WERI-Rb-1 (cell line): ENCODE measurements around the gene HILPDA.

Experiments used
- DNase-seq: peaks from one replicate; pipeline ENCODE4 v3.0.0-alpha.2; 2020
- H3K27ac ChIP-seq: fragments of 250-450 bp; sonication (Bioruptor Pico); 2 replicates; pipeline ENCODE4 v1.5.1; 2020; ENCODE audit warnings: mild to moderate bottlenecking, moderate library complexity
- H3K27me3 ChIP-seq: fragments of 250-450 bp; sonication (Bioruptor Pico); 2 replicates; pipeline ENCODE4 v1.5.1; 2021; ENCODE audit warnings: mild to moderate bottlenecking, low read depth, moderate library complexity; ENCODE audit not compliant: insufficient read depth, severe bottlenecking
- H3K36me3 ChIP-seq: fragments of 250-450 bp; sonication (Bioruptor Pico); 2 replicates; pipeline ENCODE4 v1.5.1; 2020; ENCODE audit warnings: mild to moderate bottlenecking, moderate library complexity
- H3K4me3 ChIP-seq: 2 replicates; pipeline ENCODE4 v1.5.1; 2011; ENCODE audit warnings: low read depth, mild to moderate bottlenecking, control low read depth, low read length
- H3K9me3 ChIP-seq: fragments of 250-450 bp; sonication (Bioruptor Pico); 2 replicates; pipeline ENCODE4 v1.5.1; 2021; ENCODE audit warnings: mild to moderate bottlenecking, moderate library complexity; ENCODE audit not compliant: severe bottlenecking
- TF ChIP-seq, protein P1 (sequence below): IDR thresholded peaks from 2 replicates; pipeline ENCODE4 v1.5.1; 2011; ENCODE audit warnings: low read depth, mild to moderate bottlenecking, control low read depth, inconsistent platforms, low read length

HILPDA gene, protein sequence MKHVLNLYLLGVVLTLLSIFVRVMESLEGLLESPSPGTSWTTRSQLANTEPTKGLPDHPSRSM

DNA sequence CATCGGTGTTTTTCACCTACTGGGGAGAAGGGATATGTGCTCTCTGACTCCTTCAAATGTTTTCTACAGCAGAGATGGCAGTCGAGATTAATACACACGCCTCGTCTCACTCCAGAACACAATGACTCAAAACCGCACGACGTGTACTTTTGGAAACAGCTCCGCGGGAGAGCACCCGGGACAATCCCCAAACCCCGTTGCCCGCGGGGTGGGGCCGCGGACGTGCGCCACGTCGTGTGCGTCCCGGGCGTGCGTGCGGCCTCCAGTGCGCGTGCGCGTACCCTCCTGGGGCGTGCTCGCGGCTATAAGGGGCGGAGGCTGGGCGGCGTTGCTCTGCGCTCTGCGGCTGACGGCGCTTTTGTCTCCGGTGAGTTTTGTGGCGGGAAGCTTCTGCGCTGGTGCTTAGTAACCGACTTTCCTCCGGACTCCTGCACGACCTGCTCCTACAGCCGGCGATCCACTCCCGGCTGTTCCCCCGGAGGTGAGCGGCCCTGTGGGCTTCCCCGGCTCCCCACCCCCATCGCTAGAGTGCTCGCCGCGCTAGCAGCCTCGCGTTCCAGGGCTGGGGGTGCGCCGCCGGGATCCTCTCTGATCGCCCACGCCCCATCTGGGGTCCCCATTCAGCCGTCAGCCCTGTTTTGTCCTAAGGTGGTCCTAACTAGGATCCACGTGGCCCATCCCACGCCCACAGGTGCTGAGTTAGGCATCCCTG lies at the start of gene HILPDA:
Gene HILPDA (plus strand): TSS at position 336 of the 712 bp plus-strand sequence. CDS start 1,391 bp downstream, outside the sequence.
- DNase-seq = peak; percentile 92
- Histone ChIP-seq H3K4me3 (peak within 1 kb of the TSS; percentile 99), H3K27me3 (no peaks in the 10 kb centered on the region), H3K9me3 (no peaks in the 10 kb centered on the region), H3K27ac (peak within 1 kb of the TSS; percentile 95), H3K36me3 (peaks cover 27% of the 10 kb centered on the region)
- TF ChIP-seq, protein P1, sequence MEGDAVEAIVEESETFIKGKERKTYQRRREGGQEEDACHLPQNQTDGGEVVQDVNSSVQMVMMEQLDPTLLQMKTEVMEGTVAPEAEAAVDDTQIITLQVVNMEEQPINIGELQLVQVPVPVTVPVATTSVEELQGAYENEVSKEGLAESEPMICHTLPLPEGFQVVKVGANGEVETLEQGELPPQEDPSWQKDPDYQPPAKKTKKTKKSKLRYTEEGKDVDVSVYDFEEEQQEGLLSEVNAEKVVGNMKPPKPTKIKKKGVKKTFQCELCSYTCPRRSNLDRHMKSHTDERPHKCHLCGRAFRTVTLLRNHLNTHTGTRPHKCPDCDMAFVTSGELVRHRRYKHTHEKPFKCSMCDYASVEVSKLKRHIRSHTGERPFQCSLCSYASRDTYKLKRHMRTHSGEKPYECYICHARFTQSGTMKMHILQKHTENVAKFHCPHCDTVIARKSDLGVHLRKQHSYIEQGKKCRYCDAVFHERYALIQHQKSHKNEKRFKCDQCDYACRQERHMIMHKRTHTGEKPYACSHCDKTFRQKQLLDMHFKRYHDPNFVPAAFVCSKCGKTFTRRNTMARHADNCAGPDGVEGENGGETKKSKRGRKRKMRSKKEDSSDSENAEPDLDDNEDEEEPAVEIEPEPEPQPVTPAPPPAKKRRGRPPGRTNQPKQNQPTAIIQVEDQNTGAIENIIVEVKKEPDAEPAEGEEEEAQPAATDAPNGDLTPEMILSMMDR = no peak

DNA sequence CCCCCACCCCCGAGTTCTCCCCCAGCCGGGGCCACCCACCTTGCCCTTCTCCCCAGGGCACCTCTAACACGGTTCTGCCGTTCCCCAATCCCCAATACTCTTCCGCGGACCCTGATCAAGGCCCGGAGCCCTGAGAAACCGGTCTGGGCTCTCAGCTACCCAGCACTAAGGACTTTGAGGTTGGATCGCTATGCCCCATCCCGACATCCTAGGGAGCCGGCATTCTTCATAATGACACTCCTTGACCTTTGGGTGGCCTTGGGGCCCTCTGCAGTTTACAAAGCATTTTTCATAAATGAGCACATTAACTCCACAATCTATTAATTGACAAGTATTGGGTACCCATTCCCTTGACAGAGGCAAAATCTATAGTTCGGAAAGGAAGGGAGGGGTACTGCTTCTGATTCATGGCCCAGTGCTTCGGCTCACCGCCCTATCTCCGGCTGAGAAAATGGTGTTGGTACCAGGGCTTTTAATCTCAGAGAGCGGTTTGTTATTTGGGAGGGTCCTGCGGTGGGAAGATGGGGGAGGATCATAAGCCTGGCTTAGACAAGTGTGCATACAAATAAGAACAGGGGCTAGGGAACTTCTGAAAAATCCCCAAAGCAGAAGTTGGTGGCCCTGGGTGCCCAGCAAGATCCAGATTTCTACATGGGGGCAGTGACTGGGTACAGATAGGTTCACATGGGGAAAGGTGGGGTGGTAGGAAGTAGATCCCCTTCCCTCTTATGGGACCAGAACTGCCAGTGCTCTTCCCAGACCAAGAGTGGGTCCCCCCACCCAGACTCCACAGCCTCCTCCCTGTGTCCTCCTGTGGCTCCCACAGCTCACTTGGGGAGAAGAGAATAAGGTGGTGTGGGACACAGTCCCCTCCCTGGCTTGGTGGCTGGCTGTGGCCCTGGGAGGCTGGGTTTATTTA lies 49.1 kb upstream of the HILPDA start:
- no peak for DNase-seq
- Histone ChIP-seq H3K27me3 (no peaks in the 10 kb centered on the region), H3K4me3 (peak overlapping the region; percentile 13), H3K9me3 (no peaks in the 10 kb centered on the region), H3K27ac (peak overlapping the region; percentile 95), H3K36me3 (peaks cover 12% of the 10 kb centered on the region)
- TF ChIP-seq, protein P1 = no peak

DNA sequence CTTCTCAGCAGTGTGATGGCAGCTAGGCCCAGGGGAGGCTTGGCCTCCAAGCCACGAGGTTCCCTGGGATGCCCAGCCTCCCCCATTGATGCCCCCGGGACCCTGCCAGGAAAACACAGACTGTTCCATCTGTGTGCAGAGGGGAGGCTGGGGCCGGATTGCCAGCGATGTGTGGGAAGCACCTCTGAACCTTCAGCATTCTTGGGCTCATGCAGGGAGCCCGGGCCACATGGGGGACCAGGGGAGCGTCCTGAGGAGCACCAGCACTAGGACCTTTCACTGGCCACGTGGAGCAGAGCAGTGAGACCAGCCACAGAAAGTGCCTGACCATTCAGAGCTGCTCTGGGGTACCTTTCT lies 48.5 kb upstream of the HILPDA start:
- no peak for DNase-seq
- Histone ChIP-seq H3K27ac (peak overlapping the region; percentile 95), H3K36me3 (peaks cover 8% of the 10 kb centered on the region), H3K9me3 (no peaks in the 10 kb centered on the region), H3K27me3 (no peaks in the 10 kb centered on the region), H3K4me3 (no peak overlapping the region; the same call in 1 of the 2 replicates)
- TF ChIP-seq, protein P1 = no peak

DNA sequence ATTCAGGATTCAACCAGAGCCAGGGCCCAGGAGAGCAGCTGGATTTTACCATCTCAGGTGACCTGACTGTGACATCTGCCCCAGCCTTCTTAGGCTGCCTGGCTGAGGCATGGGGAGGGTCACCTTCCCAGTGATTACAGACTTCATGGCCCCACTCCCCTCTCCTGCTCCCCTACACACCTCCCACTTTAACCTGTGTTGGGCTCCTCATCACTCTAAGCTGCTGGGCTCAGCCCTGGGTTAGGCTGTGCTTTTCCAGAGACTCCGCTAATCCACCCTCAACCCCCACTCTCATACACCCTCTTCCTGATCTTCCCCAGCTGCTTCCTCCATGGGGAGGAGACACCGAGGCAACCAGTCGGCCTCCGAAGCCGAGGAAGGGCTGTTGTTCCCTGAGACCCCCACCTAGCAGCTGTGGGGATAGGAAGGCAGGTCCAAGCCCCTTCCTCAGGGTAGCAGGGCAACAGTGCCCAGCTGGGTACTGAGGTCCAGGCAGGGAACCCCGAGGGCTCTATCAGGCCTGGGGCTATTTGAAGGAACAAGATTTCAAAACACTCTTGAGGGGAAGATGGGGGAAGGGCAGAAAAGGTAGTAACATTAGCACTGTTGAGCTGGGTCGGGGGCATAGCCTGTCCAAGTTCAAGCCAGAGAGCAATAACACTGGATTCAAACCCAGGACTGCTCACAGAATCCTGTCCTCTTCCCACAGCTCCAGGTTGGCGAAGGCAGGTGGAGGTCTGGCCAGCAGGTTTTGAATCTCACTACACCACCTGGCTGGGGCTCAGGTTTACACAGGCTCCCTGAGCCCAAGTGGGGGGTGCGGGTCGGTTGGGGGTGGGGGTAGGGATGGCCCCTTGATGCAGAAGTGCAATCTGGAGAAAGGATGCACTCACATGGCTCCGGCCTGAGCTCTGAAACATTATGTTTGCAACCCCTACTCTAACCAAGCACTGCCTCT lies 47.6 kb upstream of the HILPDA start:
- Histone ChIP-seq H3K4me3 (peak overlapping the region; percentile 43), H3K9me3 (no peaks in the 10 kb centered on the region), H3K27ac (peak overlapping the region; percentile 95), H3K27me3 (no peaks in the 10 kb centered on the region), H3K36me3 (peaks cover 2% of the 10 kb centered on the region)
- DNase-seq = peak; percentile 94
- TF ChIP-seq, protein P1 = no peak
